ENCODE results near the gene GNPTAB.

GNPTAB gene

GRCh38 chr12:101703487-101703886 is 127.3 kb downstream of the GNPTAB start:
- TF ChIP-seq CTCF (IDR thresholded peaks at IDR 0.05; ENCODE audit: borderline replicate concordance, insufficient read depth, low read depth, low read length) = no peak
- no peak overlapping the region for H3K4me3 ChIP-seq (ENCODE audit: low read depth, low read length)

GRCh38 chr12:101700299-101700820 is 130.4 kb downstream of the GNPTAB start:
- no peak for TF ChIP-seq CTCF (IDR thresholded peaks at IDR 0.05; ENCODE audit: borderline replicate concordance, insufficient read depth, low read depth, low read length)
- no peak overlapping the region for H3K4me3 ChIP-seq (ENCODE audit: low read depth, low read length)

GRCh38 chr12:101698800-101699347 is 131.9 kb downstream of the GNPTAB start:
- no peak for TF ChIP-seq CTCF (IDR thresholded peaks at IDR 0.05; ENCODE audit: borderline replicate concordance, insufficient read depth, low read depth, low read length)
- H3K4me3 ChIP-seq (ENCODE audit: low read depth, low read length) = no peak overlapping the region

GRCh38 chr12:101697930-101698799 is 132.6 kb downstream of the GNPTAB start:
- no peak for TF ChIP-seq CTCF (IDR thresholded peaks at IDR 0.05; ENCODE audit: borderline replicate concordance, insufficient read depth, low read depth, low read length)
- H3K4me3 ChIP-seq (ENCODE audit: low read depth, low read length) = peak overlapping the region; percentile 83

- no peak for TF ChIP-seq CTCF (IDR thresholded peaks at IDR 0.05; ENCODE audit: borderline replicate concordance, insufficient read depth, low read depth, low read length)
- peak within 1 kb of the TSS; percentile 83 for H3K4me3 ChIP-seq (ENCODE audit: low read depth, low read length)
Observed at GRCh38 chr12:101697197-101697929, 133.4 kb downstream of the GNPTAB start, which contains the start of gene CHPT1. Gene CHPT1, plus strand, starts transcription at chr12:101697640. Its CDS starts 222 bp downstream, at chr12:101697862.

GRCh38 chr12:101696251-101697196 is 134.2 kb downstream of the GNPTAB start:
- TF ChIP-seq CTCF (IDR thresholded peaks at IDR 0.05; ENCODE audit: borderline replicate concordance, insufficient read depth, low read depth, low read length) = no peak
- H3K4me3 ChIP-seq (ENCODE audit: low read depth, low read length) = peak overlapping the region; percentile 83

Measured in GM12875 (cell line).